ENCODE results near the gene FAM47E.
A peak's percentile ranks its signal among the peaks of the same experiment; 100 is the strongest.

Gene FAM47E

GRCh38 chr4:76305033-76305687 lies 53.6 kb downstream of the FAM47E start:
- DNase-seq: peak; percentile 23

DNA sequence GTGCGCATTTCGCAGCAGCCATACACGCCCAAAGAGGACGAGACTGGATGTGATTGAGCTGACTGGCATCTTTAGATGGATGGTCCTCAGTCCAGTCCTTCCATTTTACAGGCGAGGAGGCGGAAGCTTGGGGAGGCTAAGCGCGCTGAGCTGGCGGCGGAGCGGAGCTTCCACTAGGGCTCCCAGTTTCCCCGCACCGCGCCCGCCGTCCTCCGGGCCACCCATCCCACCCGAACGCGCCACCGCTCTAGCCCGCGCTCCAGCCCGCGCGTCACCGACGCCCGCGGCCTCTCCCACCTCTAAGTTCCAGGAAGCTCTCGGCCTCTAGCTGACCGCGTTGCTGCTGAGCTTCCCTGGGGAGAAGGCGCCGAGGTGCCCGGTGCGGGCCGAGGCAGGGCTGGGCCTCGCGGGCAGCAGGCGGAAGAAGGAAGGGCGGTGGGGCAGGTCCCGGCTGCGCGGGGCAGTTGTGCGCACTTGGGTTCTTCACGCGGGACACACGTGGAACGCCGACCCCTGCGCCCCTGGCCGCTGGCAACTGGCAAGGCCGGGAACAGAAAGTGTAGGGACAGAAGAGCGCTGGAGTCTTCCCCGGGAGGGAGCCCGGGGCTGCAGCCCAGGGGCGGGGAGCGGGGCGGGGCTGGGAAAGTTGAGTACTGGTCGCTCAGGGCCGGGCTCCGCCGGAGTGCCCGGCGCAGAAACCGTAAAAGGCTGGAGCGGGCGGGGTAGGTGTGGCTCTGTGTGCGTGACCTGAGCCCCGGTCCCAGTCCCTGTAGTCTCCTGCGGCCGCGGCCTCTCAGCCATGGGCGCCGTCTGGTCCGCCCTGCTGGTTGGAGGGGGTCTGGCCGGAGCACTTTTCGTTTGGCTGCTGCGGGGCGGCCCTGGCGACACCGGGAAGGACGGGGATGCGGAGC lies 54.7 kb downstream of the FAM47E start, which contains the start of gene STBD1:
STBD1 (plus strand) TSS at position 763 of the 911 bp plus-strand sequence; CDS start at position 800, 37 bp downstream.
- peak; percentile 35 for DNase-seq

GRCh38 chr4:76306882-76307659 lies 55.5 kb downstream of the FAM47E start:
- peak; percentile 6 for DNase-seq

DNA sequence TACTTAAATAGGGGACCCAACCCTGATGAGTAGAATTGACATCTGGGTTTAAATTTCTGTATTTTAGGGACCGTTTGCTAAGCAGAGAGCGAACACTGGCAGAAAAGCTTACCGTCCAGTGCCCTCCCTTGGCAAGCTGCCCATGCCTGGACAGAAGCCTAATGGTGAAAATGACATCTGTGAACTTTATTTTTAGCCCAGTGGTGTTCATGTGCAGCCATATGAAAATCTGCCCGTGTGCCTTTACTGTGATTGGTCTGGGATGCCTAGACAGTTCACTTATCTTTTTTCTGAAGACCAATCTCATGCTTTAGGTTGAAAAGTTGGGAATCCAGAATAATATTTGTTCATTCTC lies 56.1 kb downstream of the FAM47E start:
- DNase-seq: no peak

DNA sequence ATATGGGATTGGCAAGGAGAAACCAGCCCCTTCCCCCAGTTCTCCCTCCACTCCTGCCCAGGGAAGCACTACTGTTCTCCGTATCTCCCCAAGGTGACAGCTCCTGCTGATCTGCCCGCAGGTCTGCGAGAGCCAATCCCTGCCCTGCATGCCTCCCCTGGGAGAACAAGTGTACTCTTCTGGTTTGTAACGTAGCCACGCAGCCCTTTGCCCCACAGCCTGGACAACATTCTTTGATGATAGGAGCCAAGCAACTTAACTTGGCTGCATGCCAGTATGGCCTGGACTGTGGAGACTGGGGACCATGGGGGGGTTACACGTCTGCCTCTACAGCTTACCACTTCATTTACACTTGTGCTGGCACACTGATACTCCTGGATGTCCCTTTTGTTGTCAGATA lies 57.0 kb downstream of the FAM47E start:
- no peak for DNase-seq

DNA sequence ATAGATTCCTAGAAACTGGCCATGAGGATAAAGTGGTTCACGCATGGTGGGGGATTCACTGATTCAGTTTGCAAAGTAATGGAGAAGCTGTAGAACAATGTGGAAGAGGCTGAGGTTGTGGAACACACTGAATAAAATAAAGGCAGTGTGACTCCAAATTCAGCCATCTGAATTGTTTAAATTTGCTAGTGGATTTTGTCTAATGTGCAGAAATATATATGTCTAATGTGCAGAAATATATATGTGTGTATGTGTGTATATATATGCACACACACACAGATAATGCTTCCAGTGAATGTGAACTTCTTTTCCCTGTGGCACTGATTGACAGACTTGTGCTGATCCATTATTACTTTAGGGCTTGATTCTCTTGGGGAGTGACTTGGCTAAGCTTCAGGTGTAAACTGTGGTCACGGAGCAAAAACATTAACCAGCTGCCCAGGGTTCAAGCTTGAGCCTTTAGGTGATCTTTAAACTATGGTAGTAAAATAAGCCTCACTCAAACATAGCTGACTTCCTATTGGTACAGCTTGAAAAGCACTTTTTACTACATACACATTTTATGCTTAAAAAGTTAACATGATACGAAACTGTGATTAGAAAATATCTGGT lies 58.5 kb downstream of the FAM47E start:
- no peak for DNase-seq

- no peak for DNase-seq
Observed at GRCh38 chr4:76310683-76311082, 59.2 kb downstream of the FAM47E start.

DNA sequence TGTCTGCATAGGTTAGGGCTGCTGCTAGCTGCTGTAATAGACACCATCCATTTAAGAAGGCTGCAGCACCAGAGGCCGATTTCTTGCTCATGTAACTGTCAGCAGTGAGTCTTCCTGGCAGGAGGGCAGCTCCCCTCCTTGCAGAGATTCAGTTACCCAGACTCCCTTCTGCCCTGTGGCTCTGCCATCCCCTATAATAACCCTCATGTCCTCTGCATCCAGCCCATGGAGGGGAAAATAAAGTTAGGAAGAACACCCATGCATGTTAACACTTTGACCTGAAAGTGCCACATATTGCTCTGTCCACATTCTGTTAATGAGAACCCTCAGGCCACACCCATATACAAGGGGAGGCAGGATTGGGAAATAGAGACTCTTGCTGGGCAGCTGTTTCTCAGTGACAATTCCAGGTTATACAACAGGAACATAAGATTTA lies 60.4 kb downstream of the FAM47E start:
- no peak for DNase-seq

GRCh38 chr4:76312457-76312856 lies 60.9 kb downstream of the FAM47E start:
- DNase-seq: no peak

DNA sequence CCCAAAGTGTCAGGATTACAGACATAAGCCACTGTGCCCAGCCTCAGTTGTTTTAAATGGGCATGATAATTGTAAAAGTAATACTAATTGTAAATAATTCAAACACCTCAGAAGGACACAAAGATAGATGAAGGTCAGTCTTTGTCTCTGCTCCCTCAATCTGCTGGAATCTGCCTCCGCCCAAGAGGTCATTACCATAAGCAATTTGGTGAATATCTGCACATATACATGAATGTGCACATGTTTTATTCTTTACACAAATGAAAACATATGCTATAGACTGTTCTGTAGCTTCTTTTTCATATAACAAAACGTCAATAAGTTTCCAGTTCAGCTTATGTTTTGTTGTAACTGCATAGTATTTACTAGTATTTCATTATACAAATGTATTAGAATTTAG lies 62.0 kb downstream of the FAM47E start:
- DNase-seq: no peak

- DNase-seq: no peak
Observed at GRCh38 chr4:76315267-76315918, 63.9 kb downstream of the FAM47E start.

DNA sequence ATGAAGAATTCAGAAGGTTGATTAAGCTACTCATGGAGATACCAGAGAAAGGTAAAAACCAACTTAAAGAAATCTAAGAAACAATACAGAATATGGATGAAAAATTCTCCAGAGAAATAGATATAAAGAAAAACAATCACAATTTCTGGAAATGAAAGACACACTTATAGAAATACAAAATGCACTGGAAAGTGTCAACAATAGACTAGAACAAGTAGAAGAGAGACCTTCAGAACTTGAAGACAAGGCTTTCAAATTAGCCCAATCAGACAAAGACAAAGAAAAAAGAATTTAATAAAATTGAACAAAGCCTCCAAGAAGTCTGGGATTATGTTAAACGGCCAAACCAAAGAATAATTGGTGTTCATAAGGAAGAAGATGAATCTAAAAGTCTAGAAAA lies 64.6 kb downstream of the FAM47E start:
- DNase-seq: no peak

GRCh38 chr4:76322236-76322635 lies 70.7 kb downstream of the FAM47E start:
- DNase-seq: no peak

DNA sequence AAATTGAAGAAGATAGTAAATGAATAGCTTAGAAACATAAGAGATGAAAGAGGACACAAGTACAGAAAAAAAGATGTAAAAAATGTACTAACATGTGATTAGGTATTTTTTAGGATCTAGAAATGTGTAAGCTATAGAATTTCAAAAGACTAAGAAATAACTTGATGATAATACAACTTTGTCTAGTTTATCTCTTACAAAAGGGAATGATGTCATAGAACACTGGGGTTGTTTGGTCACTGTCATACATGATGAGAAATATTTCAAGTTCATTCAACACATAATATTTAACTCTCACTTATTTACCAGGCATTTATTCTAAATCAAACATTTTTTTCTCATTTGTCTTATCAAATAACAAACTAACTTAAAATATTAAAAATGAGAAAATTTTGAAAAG lies 73.6 kb downstream of the FAM47E start:
- no peak for DNase-seq

DNA sequence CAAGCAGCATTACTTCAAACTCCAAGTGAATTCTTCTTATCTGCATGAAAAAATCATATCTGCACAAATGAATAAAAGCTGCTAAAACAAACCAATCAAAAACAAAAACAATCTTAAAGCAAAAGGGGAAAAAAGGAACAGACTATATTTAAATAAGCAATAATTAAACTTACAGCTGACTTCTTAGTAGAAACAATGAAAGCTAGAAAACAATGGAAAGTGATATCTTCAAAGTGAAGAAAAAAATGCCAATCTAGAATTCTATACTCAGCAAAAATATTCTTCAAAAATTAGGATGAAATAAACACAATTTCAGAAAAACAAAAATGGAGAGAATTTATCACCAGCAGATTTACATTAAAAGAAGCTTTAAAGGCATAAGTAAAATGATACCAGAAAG lies 75.0 kb downstream of the FAM47E start:
- DNase-seq: no peak
